H54 (cell line): ENCODE measurements around the gene LRRC4C.
A peak's percentile ranks its signal among the peaks of the same experiment; 100 is the strongest.

ENCODE experiments used
- DNase-seq: peaks from one replicate; pipeline ENCODE4 v3.0.0; 2011; ENCODE audit warnings: low spot score, mixed read lengths; ENCODE audit not compliant: insufficient read length
- FAIRE-seq: peaks from 3 replicates; lab custom pipeline; 2011; peaks lifted over from hg19 to GRCh38; lab: Jason Lieb, UNC
- POLR2A ChIP-seq: IDR thresholded peaks from 2 replicates; pipeline ENCODE4 v1.6.1; 2011; ENCODE audit warnings: low read depth, mild to moderate bottlenecking, low read length

The LRRC4C gene

DNA sequence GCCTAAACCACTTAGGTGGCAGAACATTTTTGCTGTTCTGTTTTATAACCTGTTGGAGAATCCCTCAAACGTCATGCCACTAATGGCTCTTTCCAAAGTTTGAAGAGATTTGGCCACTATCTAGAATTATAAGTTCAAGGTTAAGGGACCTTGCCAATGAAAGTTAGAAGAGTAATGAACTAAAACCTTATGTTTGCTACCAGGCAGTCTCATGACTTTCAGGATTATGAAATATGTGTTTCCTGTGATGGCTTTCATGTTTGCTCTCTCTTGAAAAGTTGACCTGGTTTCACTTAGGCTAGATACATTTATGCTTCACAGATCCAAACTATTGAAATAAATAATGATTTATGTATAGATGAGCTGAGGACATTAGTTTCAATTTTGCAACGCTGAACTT is 340.0 kb downstream of the LRRC4C start:
- no peak for DNase-seq

DNA sequence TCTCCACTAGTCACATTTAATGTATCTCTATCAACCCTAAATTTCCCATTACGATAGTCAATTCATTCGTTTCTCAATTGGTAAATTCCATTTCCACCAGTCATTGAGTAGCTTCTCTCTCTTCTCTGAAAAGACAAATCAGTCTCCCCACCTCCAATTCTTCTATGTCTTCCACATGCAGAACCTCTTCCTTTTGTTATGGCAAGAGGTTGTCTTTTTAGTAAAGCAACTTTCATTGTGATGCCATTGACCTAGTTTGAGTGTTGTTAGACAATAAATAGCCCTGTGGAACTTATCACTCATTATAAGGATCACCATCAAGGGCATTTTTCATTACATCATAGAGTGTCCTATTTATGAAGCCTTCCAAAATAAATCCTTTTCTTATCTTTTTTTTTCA is 340.9 kb downstream of the LRRC4C start:
- DNase-seq (no peak), FAIRE-seq (no peak)

More for the DNA sequence above, 340.0 kb downstream of the LRRC4C start:
- FAIRE-seq: no peak
- TF ChIP-seq POLR2A: no peak

DNA sequence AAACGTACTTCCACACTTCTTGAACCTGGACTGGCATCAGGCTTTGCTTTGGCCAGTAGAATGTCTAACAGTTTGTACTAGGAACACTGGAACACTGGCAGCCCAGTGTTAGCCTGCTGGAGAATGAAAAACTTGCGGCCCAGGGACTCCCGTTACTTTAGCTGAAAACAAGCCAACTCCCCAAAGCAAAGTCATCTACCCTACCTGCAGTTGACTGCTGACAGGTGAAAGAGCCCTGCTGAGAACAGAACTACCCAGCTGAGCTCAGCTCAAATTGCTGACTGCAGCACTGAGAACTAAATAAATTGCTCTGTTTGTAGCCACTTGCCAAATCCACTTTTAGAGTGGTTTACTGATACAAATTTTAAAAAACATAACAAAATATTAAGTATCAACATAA is 342.5 kb downstream of the LRRC4C start:
- FAIRE-seq (no peak), DNase-seq (no peak)
- TF ChIP-seq POLR2A: no peak

More for the DNA sequence above, 340.9 kb downstream of the LRRC4C start:
- TF ChIP-seq POLR2A: no peak

DNA sequence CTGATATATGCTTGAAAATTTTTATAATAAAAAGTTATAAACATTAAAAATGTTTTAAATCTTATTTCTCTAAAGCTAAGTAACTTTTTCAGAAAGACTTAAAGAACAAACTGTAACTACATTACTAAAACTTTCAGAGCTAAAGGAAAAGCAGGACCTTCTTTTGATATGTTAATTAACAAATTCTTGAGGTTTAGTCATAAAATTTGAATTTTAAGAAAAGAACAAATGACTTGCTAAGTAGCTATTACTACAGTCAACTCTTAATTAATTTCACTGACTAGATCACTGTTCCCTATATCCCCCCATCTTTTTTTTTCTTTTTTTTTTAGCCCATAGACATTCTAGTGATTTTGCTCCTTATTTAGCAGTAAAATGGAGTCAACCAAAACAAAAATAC is 344.4 kb downstream of the LRRC4C start:
- DNase-seq (no peak), FAIRE-seq (no peak)
- TF ChIP-seq POLR2A: no peak

DNA sequence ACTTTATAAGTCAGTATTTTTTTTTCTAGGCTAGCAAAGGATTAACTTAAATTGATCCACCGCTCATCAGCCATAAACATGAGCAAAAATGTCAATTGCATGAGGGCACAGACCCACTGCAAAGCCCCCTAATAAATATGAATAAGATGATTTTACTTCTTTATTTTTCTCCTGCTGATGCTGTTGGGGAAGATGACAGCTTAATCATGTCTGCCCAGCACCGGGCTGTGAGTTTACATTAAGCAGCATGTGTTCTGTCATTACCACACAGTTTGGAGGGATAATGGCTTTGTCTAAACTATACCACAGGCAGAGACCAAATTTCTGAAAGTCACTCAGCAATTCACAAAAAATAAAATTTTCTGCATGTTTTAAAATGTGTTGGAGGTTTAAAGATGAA is 346.3 kb downstream of the LRRC4C start:
- FAIRE-seq: no peak
- no peak for TF ChIP-seq POLR2A
- DNase-seq: no peak

DNA sequence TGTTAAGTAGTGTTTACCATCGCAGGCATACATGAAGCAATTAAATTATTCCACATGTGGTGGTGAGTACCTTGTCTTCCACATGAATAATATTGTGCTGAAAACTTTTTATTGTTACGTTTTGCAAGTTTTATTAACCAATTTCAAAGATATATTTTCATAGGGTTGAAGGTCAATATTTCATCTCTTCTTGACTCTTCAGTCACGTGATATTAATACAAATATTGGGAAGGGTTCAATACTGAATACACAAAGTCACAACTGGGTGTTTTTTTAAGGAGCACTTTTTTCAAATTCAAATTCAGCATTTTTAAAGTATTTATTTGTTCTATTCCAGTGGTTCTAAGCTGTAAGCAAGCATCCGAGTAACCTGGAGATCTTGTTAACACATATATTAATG is 348.9 kb downstream of the LRRC4C start:
- no peak for FAIRE-seq
- DNase-seq: no peak
- no peak for TF ChIP-seq POLR2A

DNA sequence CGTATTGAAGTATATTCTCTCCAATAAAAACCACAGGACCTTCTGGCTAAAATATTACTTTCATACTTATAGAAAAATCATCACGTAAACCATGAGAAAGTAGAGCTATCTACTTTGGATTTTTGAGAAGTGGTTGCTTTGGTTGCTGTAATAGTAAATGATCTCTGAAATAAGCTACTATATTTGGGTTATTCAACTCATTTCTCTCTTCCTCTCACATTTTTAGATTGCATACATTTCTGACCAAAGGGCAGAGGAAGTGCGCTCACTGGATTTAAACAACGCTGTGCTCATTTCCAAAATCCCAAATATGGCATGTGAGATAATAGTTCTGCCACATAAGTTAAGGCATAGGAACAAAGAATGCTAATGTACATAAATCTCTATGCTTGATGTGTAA is 357.0 kb downstream of the LRRC4C start:
- FAIRE-seq: no peak
- no peak for DNase-seq
- TF ChIP-seq POLR2A: no peak

DNA sequence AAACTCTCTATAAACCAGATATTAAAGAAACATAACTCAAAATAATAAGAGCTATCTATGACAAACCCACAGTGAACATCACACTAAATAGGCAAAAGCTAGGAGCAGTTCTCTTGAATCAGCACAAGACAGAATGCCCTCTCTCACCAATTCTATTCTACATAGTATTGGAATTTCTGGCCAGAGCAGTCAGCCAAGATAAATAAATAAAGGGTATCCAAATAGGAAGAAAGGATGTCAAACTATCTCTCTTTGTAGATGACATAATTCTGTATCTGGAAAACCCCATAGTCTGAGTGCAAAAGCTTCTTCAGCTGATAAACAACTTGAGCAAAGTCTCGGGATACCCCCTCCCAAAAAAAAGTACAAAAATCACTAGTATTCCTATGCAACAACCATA is 359.8 kb downstream of the LRRC4C start:
- no peak for TF ChIP-seq POLR2A
- DNase-seq (no peak), FAIRE-seq (peak; percentile 27)

DNA sequence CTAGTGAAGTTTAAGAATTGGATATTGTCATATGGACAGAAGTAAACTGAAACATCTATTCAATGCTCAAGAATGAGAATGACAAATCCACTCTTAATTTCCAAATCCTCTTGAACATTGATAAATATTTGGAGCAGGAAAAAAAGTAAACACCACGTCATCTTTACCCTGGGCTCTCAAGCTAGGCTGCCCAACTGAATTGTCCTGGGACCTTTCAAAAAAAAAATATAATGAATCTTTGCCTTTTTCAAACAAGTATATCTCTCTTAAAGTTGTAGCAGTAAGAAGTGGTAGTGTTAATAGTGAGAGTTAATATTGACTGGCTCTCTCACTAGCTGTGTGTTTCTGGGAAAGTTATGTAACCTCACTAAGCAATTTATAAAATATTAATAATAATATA is 374.3 kb downstream of the LRRC4C start:
- no peak for FAIRE-seq

DNA sequence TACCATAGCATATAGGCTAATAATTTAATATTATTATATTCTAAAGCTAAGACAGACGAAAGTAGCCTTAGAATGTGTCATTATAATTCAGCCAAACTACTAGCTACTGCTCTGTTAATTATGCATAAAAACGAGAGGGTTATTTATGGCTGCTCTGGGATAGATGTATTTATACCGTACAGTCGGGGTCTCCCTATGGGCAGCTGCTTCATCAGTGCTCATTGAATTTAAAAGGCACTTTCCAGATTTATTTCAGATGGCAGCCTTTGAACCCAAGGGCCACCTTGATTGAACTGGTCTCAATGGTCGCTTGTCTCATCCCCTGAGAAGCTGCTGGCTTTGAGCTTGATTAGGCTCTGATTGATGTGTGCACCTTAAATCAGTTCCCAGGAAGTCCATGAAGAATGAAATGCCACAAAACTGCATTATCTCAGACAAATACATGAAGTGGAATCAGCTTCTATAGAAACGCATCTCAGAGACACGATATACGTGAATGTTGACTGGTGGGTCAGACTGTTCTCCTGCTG is 377.6 kb downstream of the LRRC4C start:
- FAIRE-seq (no peak), DNase-seq (no peak)
- no peak for TF ChIP-seq POLR2A

More for the DNA sequence above, 374.3 kb downstream of the LRRC4C start:
- no peak for DNase-seq
- TF ChIP-seq POLR2A: no peak

DNA sequence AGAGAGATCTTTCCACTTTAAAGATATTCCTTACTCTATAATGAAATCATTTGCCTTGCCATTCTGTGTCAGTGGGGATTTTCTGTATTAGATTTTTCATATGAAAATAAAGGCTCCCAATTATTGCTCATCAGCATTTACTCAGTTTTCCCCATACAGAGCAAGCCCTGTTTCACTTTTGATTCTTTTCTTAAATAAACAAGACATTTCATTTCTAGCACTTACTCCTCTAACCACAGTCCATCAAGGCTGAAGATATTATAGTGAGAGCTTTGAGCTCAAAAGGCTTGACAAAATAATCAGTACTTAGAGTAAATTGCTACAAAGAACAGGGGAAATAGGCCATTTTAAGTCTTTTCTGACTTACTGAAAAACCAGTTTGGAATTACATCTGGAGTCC is 385.1 kb downstream of the LRRC4C start:
- FAIRE-seq (no peak), DNase-seq (no peak)

DNA sequence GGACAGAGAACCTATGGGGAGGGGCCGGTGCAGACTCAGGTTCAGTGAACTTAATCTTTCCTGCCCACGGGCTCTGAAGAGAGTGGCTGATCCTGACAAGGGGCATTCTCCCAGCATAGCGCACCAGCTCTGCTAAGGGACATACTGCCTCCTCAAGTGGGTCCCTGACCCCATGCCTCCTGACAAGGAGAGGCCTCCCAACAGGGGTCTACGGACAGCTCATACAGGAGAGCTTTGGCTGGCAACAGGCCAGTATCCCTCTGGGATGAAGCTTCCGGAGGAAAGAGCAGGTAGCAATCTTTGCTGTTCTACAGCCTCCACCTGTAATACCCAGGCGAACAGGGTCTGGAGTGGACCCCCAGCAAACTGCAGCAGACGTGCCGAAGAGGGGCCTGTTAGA is 394.0 kb downstream of the LRRC4C start:
- FAIRE-seq: no peak
- no peak for DNase-seq
- no peak for TF ChIP-seq POLR2A

More for the DNA sequence above, 385.1 kb downstream of the LRRC4C start:
- no peak for TF ChIP-seq POLR2A

DNA sequence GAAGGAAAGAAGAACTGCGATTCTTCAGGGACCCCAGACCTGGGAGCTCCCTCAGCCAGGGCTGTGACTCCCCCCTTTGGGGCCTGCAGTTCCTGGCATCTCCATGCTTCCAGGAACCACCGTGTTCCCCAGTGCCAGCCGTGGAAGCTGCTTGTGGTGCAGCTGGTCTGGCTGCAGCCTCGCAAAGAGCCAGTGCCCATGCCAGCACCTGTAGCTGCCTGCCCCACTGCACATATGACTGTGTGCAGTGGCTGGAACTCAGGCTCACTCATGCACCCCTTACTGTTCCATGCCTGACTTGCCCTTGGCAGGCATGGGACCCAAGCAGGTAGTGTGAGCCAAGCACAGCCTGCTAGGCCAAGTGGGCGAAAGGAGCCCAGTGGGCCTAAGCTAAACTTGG is 401.3 kb downstream of the LRRC4C start:
- TF ChIP-seq POLR2A: no peak

DNA sequence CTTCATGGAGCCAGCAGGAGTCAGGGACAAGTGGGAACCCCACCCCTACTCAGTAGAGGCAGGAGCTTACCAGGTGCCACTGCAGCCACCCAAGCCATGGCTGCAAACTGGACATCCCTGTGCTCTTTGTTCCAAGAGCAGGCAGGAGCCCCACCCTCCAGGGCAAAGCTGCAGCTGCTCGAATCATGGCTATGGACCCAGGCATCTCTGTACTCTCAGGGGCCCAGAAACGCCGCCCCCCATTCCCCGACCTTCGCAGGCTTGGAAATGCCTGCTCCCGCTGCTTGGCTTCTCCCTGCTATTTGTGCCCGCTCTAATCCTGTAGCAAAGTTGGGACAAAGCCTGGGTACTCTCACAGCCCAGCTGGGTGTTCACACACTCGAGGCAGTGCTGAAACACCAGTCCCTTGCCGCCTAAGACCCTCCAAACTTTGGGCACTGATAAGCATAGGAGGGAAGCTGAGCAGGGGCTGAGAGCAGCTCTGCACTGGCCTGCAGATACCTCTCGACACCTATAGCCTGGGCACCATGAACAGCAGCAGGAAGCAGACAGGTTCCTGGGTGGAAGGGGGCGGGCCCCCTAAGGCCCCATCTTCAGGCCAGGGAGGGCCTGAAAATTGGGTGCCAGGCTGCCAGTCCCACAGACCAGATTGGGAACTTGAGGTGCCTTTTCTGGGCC is 402.4 kb downstream of the LRRC4C start:
- no peak for TF ChIP-seq POLR2A
- DNase-seq: no peak
- no peak for FAIRE-seq

More for the DNA sequence above, 401.3 kb downstream of the LRRC4C start:
- no peak for FAIRE-seq
- DNase-seq: no peak

DNA sequence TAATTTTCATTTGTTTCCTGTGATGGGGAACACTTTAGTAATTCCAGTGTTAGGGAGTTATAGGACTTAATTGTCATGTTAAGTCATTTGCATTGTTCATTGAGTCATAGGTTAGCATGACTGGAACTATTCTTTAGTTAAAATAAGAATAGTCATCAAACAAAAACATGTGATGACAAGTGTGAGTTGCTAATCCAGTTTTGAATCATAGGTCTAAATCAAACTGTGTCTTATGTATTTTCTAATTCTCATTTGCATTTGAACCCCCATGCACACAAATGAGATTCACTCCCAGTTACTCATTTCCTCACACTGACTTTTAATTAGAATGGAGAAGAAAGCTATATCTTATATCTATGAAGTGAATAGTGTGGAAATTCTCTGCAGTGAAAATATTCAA is 405.6 kb downstream of the LRRC4C start:
- FAIRE-seq: no peak
- no peak for TF ChIP-seq POLR2A
- no peak for DNase-seq
